ENCODE measurements around the gene STARD13. TPM values are rescaled to one million over a fixed set of nuclear protein-coding genes. Genes with fewer than 3 reads are reported as not detected.

STARD13 gene
- total RNA-seq, 2 donors from 2014 or later, result 0.50 to 1.4 TPM

DNA sequence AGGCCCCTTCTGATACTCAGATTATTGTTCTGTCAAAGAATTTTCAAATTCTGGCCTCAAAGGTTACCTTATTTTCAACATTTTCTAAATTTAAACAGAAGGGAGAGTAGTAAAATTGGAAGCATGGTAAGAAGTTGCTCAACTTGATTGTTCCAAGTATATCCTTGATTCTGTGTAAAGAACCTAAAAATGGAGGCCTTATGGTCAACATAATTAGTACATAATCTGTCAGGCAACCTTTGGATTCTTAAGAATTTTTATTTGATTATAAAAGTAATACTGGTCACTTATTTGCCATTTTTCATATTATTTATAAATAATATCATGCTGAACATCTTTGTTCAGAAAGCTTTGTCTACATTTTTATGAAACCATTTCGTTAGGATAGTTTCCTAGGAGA lies 83.9 kb downstream of the STARD13 start:
- H3K4me3 Mint-ChIP-seq, result no peak overlapping the region

DNA sequence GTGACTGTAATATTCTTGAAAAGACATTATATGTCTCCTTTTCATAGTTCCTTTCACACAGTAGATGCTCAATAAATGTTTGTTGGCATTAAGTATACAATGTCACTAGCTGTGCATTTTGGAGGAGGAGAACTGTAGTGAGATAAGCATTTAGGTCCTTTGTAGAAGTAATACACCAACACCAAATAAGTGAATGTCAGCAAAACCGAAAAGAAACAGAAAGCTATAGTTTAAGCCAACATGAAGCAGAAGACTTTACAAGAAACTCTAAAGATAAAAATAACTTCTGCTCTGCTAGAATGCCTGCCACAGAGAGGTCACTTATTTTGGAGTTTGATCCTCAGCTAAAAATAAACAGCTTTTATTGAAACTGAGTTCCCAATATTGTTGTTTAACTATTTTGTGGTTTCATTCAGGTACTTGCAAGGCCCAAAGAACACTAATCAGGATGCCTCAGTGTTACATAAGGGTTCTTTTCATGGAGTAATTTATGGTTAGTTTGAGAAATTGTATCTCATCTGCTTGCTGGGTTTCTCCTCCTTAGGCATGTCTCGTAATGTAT lies 86.2 kb downstream of the STARD13 start:
- Mint-ChIP-seq H3K4me3 (no peak overlapping the region), H3K27ac (no peak overlapping the region), H3K36me3 (ENCODE audit: insufficient read depth in 2 of 2) (no peaks in the 10 kb centered on the region), H3K4me1 (ENCODE audit: low read depth) (peaks cover 12% of the 10 kb centered on the region), H3K27me3 (ENCODE audit: low read depth) (peaks cover 8% of the 10 kb centered on the region), H3K9me3 (no peaks in the 10 kb centered on the region)
- DNase-seq (no peak), ATAC-seq (replicated peaks in 1 of 2) (no peak)

More for the DNA sequence above, 83.9 kb downstream of the STARD13 start:
- Mint-ChIP-seq H3K27ac (no peak overlapping the region), H3K9me3 (no peaks in the 10 kb centered on the region), H3K27me3 (ENCODE audit: low read depth) (peaks cover 8% of the 10 kb centered on the region), H3K36me3 (ENCODE audit: insufficient read depth in 2 of 2) (no peaks in the 10 kb centered on the region), H3K4me1 (ENCODE audit: low read depth) (peaks cover 23% of the 10 kb centered on the region)
- DNase-seq (no peak), ATAC-seq (replicated peaks in 1 of 2) (no peak)

DNA sequence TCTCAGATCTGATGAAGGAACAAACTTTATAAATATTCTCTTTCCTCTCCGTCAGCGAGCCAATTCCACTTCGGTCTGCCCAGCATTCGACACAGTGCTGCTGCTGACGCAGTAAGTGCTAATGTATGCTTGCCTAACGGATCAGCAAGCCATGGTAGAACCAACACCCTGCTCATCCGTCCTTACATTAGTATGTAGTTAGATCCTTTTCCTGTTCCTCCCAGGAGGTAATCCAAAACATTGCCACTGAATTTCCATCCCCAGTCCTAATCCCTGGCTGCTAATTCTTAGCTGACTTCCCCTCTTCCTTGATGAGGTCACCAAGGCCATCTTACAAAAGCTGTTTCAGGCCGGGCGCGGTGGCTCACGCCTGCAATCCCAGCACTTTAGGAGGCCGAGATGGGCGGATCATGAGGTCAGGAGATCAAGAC lies 88.0 kb downstream of the STARD13 start:
- DNase-seq (no peak), ATAC-seq (replicated peaks in 1 of 2) (no peak)
- H3K36me3 Mint-ChIP-seq (ENCODE audit: insufficient read depth in 2 of 2), result no peaks in the 10 kb centered on the region
- no peaks in the 10 kb centered on the region for H3K9me3 Mint-ChIP-seq
- peaks cover 12% of the 10 kb centered on the region for H3K27me3 Mint-ChIP-seq (ENCODE audit: low read depth)
- H3K4me1 Mint-ChIP-seq (ENCODE audit: low read depth), result peaks cover 12% of the 10 kb centered on the region
- H3K4me3 Mint-ChIP-seq, result no peak overlapping the region
- no peak overlapping the region for H3K27ac Mint-ChIP-seq

DNA sequence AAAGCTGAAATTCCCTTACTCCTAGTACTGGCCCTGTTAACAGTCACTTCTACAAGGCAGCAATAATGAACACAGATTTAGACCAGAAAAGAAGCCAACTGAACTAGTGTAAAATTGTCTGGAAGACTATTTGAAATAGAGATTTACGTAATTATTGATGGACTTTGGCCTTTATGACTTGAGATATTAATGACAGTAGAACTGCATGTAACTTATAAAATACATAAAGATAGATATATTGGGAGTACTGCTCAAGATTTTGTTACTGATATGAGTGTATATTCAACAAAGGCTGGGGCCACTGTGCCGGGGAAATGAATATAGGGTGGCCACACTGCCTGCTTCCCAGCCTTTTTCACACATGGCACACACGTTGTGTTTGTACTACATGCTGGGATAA lies 88.8 kb downstream of the STARD13 start:
- no peaks in the 10 kb centered on the region for H3K9me3 Mint-ChIP-seq
- H3K36me3 Mint-ChIP-seq (ENCODE audit: insufficient read depth in 2 of 2), result no peaks in the 10 kb centered on the region
- no peak overlapping the region for H3K27ac Mint-ChIP-seq
- ATAC-seq (replicated peaks in 1 of 2) (no peak), DNase-seq (no peak)
- H3K4me3 Mint-ChIP-seq, result no peak overlapping the region
- peaks cover 7% of the 10 kb centered on the region for H3K4me1 Mint-ChIP-seq (ENCODE audit: low read depth)
- H3K27me3 Mint-ChIP-seq (ENCODE audit: low read depth), result peaks cover 6% of the 10 kb centered on the region

DNA sequence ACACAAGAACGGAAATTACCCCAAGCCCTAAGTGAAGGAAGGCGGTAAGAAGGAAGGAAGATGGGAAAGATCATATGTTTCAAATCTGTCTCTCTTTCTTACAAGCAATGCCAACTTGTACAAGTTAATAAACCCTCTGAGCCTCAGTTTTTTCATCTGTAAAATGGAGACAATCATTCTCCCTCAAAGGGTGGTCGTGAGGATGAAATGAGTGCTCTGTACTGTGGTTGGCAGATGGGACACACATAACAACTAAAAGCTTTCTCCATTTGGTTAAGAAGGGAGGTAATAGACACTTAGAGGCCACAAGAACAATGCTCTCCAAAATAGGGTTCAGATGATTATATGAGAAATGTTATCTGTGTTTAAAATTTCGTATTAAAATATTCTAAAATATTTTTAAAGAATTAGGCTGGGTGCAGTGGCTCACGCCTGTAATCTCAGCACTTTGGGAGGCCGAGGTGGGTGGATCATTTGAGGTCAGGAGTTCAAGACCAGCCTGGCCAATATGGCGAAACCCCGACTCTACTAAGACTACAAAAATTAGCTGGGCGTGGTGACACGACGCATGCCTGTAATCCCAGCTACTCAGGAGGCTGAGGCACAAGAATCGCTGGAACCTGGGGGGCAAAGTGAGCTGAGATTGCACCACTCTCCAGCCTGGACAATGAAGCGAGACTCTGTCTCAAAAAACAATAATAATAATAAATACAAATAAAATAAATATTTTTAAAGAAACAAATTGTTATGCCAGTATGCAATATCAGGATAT lies 89.7 kb downstream of the STARD13 start:
- Mint-ChIP-seq H3K27ac (no peak overlapping the region), H3K4me3 (no peak overlapping the region), H3K27me3 (ENCODE audit: low read depth) (peaks cover 6% of the 10 kb centered on the region), H3K4me1 (ENCODE audit: low read depth) (peaks cover 7% of the 10 kb centered on the region), H3K36me3 (ENCODE audit: insufficient read depth in 2 of 2) (no peaks in the 10 kb centered on the region), H3K9me3 (no peaks in the 10 kb centered on the region)
- DNase-seq (no peak), ATAC-seq (replicated peaks in 1 of 2) (no peak)

DNA sequence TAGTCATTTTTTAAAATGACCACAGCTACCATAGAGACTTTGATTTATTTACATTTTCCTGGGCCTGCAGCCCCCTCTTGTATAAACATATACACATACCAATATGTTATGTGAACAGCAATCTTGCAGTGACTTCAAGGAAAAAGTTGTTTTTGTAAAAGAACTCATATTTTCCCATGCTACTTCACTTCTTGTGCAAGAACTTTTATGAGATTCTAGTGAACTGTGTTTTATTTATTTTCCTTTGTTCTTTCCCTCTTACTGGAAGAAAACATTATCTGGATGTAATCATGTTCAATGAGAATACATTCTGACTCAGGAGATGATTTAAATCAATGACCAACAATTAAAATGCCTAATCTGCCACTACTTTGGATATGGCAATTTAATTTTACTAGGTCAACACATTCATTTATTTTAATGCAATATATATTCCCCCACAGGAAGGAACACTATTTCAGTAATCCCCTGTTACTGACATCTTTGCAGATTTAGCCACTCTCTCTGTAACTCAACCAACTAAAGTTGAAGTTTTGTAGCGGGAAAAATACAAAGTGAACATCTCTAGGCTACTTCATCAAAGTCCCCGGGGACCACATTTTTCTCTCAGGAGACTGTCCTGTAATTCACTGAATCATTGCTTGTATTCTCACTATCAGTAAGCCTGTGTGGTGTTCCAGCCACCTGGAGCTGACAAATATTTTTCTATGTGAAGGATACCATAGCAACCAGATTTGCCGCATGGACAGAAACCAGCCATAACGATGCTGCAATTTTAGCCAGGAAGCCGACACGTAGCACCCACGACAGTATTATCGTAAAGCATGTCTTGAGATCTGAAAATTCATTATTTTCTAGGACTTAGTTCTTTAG lies 90.5 kb downstream of the STARD13 start:
- DNase-seq (no peak), ATAC-seq (replicated peaks in 1 of 2) (no peak)
- Mint-ChIP-seq H3K4me3 (no peak overlapping the region), H3K27ac (no peak overlapping the region), H3K4me1 (ENCODE audit: low read depth) (peaks cover 7% of the 10 kb centered on the region), H3K36me3 (ENCODE audit: insufficient read depth in 2 of 2) (no peaks in the 10 kb centered on the region), H3K9me3 (no peaks in the 10 kb centered on the region), H3K27me3 (ENCODE audit: low read depth) (peaks cover 6% of the 10 kb centered on the region)

DNA sequence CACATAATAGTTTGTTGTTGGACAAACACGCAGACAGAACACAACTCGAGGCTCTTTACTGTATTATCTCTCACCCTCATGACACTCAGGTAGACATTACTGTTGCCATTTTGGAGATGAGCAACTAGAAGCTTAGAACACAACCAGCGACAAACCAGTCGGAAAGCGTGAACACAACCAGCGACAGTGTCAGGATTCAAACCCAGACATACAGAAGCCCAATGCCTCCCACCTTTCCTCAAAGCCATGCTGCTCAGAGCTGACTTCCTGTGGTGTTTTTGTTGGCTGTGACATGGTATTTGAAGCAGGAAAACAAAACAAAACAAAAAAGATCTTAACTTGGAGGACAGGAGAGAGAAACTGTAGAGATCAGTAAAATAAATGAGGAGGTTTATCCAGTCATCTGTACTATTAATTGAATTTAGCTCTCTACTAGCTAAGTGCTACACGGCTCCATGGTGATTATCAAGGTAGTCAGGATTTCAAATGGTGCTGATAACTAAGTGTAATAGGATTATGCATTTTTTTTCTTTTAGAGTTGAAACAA lies 92.1 kb downstream of the STARD13 start:
- H3K27me3 Mint-ChIP-seq (ENCODE audit: low read depth), result peaks cover 6% of the 10 kb centered on the region
- no peaks in the 10 kb centered on the region for H3K36me3 Mint-ChIP-seq (ENCODE audit: insufficient read depth in 2 of 2)

DNA sequence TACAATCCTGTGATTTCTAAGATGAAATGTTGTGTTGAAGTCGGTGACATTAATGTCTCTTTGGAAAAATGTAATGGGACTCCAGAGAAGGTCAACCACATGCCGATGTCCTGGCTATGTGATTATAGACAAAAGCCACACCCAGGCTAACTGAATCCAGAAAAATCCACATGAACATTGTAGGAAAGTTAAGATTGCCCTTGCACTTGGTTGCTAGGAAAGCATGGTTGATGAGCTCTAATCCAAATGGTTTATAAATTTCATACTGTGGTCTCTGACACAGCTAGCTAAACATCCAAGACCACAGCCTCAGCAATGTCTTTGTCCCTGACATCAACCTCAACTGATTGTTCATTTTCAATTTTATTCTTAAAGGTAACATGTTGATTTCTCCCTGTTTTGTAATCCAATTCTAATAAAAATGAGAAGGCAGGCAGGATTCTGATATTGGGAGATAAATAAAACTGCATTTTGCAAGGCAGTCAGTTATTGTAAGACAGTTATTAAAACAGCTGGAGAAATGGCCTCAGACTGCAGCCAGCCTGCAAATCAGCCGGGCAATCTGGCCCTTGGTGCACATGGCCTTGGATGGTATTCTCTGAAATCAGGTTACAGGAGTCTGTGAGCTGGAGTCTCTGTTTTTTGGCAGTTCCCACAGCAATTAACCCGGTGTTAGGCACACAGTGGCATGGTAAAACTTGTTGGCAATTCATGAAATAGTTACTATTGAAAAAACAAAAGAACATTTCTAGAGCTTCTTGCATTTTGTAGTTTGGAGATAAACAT lies 93.9 kb downstream of the STARD13 start:
- H3K27me3 Mint-ChIP-seq (ENCODE audit: low read depth), result peaks cover 6% of the 10 kb centered on the region
- peaks cover 20% of the 10 kb centered on the region for H3K4me1 Mint-ChIP-seq (ENCODE audit: low read depth)
- H3K9me3 Mint-ChIP-seq, result no peaks in the 10 kb centered on the region
- H3K4me3 Mint-ChIP-seq, result no peak overlapping the region
- H3K27ac Mint-ChIP-seq, result no peak overlapping the region
- ATAC-seq (replicated peaks in 1 of 2) (no peak), DNase-seq (no peak)
- no peaks in the 10 kb centered on the region for H3K36me3 Mint-ChIP-seq (ENCODE audit: insufficient read depth in 2 of 2)

More for the DNA sequence above, 92.1 kb downstream of the STARD13 start:
- ATAC-seq (replicated peaks in 1 of 2) (no peak), DNase-seq (no peak)
- H3K4me1 Mint-ChIP-seq (ENCODE audit: low read depth), result peaks cover 7% of the 10 kb centered on the region
- no peak overlapping the region for H3K4me3 Mint-ChIP-seq
- H3K9me3 Mint-ChIP-seq, result no peaks in the 10 kb centered on the region
- H3K27ac Mint-ChIP-seq, result peak overlapping the region; percentile 27

DNA sequence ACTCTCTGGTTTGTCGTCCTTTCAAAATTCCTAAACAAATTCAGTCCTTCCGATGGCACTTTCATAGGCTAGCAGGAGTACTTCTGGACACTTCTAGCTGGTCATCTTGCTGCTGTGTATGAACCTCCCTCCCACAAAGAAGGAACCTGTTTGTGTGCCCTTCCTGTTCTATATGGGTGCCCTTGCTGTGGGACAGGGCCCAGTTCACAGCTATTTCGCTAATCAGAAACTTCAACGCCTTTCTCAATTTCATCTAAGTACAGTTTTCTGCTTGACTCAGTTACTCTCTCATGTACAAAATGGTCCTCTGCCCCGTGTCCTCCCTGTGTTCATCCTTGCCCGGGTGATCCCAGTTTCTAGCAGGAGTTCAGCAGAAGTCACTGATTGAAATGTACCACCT lies 96.1 kb downstream of the STARD13 start:
- Mint-ChIP-seq H3K36me3 (ENCODE audit: insufficient read depth in 2 of 2) (no peaks in the 10 kb centered on the region), H3K27me3 (ENCODE audit: low read depth) (peaks cover 17% of the 10 kb centered on the region), H3K4me1 (ENCODE audit: low read depth) (peaks cover 21% of the 10 kb centered on the region), H3K9me3 (no peaks in the 10 kb centered on the region), H3K27ac (no peak overlapping the region), H3K4me3 (no peak overlapping the region)
- no peak for DNase-seq
- ATAC-seq (replicated peaks in 1 of 2), result no peak

DNA sequence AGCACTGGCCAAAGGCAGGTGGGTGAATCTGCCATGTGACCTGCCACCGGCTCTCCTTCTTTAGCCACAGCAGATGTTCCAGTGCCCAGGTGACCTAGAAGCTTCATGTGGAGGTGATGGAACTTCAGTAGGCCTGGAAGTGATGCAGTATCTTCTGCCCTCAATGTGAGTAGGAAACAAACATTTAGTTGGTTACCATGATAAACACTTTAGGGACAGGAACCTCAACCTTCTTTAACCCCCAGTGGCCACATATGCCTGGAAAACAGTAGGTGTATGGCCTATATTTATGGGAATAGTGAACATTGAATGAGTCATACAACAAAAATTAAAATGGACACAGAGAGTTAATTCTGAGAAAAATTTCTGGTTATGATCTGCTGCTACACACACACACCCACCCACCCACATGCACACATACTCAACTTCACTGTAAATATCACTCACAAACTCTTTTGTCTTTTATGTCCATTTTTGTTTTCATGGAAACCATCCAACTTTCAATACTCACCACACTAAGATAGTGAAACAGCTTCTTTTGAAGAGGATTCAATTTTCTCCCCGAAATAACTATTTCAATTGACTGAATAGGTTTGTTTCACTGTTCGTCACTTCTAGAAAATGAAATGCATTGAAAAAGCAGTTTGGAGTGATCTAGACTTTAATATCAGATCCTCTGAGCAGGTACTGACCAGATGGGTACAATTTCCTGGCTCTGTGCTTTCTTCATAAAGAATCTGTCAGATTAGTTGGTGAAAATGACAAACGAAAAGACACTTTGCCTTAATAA lies 97.3 kb downstream of the STARD13 start:
- Mint-ChIP-seq H3K9me3 (no peaks in the 10 kb centered on the region), H3K36me3 (ENCODE audit: insufficient read depth in 2 of 2) (no peaks in the 10 kb centered on the region), H3K4me1 (ENCODE audit: low read depth) (peaks cover 16% of the 10 kb centered on the region), H3K27ac (peak overlapping the region; percentile 17), H3K27me3 (ENCODE audit: low read depth) (peaks cover 19% of the 10 kb centered on the region), H3K4me3 (no peak overlapping the region)
- DNase-seq, result no peak
- ATAC-seq (replicated peaks in 1 of 2), result peak; percentile 44 to 60

DNA sequence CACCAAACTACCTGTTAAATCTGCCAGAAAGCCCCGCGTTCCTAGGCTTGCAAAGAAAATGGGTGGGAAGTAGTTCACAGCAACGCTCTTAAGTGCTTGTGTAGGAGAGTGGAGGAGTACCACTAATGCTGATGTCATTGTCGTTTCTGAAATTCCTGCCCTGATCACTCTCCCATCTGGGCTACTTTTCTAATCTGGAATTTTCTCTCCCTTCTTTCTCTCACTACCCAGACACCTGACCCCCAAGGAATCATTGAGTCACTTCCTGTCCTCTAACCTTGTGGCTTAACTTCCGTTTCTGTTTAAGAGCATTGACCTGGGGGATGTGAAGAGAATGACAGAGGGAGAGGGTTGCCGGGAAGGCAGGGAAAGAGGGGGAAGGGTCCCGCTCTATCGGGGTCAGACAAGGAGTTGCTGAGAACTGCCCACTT lies 98.7 kb downstream of the STARD13 start:
- ATAC-seq (replicated peaks in 1 of 2) (no peak), DNase-seq (no peak)
- H3K9me3 Mint-ChIP-seq, result no peaks in the 10 kb centered on the region
- no peaks in the 10 kb centered on the region for H3K36me3 Mint-ChIP-seq (ENCODE audit: insufficient read depth in 2 of 2)
- peaks cover 14% of the 10 kb centered on the region for H3K4me1 Mint-ChIP-seq (ENCODE audit: low read depth)
- no peak overlapping the region for H3K4me3 Mint-ChIP-seq
- H3K27me3 Mint-ChIP-seq (ENCODE audit: low read depth), result peaks cover 23% of the 10 kb centered on the region
- H3K27ac Mint-ChIP-seq, result peak overlapping the region; percentile 2

DNA sequence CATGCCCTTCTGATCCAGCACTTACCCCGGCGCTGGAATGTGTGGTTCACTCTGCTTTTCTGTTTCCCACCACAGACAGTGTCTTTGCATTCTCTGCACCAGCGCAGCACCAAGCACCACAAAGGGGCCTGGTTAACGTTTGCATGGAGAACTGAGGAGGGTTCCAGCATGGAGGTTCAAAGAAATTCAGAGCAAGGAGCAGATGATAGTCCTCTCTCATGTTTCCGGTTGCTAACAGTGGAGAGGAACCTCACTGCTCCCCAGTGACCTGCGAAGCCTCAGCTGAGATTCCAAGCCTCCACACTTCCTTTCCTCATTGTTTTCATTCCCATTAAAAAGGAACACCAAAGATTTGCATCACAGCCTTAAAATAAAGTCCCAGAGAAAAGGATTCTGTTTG lies 99.7 kb downstream of the STARD13 start:
- no peaks in the 10 kb centered on the region for H3K36me3 Mint-ChIP-seq (ENCODE audit: insufficient read depth in 2 of 2)
- peaks cover 14% of the 10 kb centered on the region for H3K4me1 Mint-ChIP-seq (ENCODE audit: low read depth)
- no peaks in the 10 kb centered on the region for H3K9me3 Mint-ChIP-seq
- H3K4me3 Mint-ChIP-seq, result no peak overlapping the region
- H3K27me3 Mint-ChIP-seq (ENCODE audit: low read depth), result peaks cover 23% of the 10 kb centered on the region
- ATAC-seq (replicated peaks in 1 of 2), result no peak
- no peak overlapping the region for H3K27ac Mint-ChIP-seq
- DNase-seq, result no peak

Measured in activated T-cell treated with anti-CD3 and anti-CD28 coated beads, Interleukin-2, amount 50 U/mL, for 72 hours (primary cell).